Chondrocyte (in vitro differentiated cells): ENCODE measurements around the gene SLC2A11. TPM values are rescaled to one million over a fixed set of nuclear protein-coding genes. Genes with fewer than 3 reads are reported as not detected.
A peak's percentile ranks its signal among the peaks of the same experiment; 100 is the strongest.

Experiments used
- DNase-seq: peaks from one replicate; pipeline ENCODE4 v3.0.0; 2021; ENCODE audit warnings: mixed read lengths, low spot score
- H3K27ac Mint-ChIP-seq: one replicate; pipeline ENCODE4 v1.8.0; 2021; ENCODE audit warnings: mild to moderate bottlenecking, moderate library complexity, mixed read lengths; ENCODE audit not compliant: unreplicated experiment
- H3K27me3 Mint-ChIP-seq: 2 replicates; pipeline ENCODE4 v1.8.0; 2021; ENCODE audit warnings: low read depth, mixed read lengths
- H3K36me3 Mint-ChIP-seq: 2 replicates; pipeline ENCODE4 v1.8.0; 2021; ENCODE audit warnings: low read depth, mixed read lengths
- H3K4me1 Mint-ChIP-seq: 2 replicates; pipeline ENCODE4 v1.8.0; 2021; ENCODE audit warnings: low read depth, mild to moderate bottlenecking, mixed read lengths
- H3K4me3 Mint-ChIP-seq: one replicate; pipeline ENCODE4 v1.8.0; 2021; ENCODE audit warnings: mild to moderate bottlenecking, moderate library complexity, mixed read lengths; ENCODE audit not compliant: unreplicated experiment
- H3K9me3 Mint-ChIP-seq: 2 replicates; pipeline ENCODE4 v1.8.0; 2021; ENCODE audit warnings: low read depth, mixed read lengths
- CTCF ChIP-seq: fragments of 200-600 bp; sonication (generic); IDR thresholded peaks from 2 replicates; pipeline ENCODE4 v1.5.0; 2021; ENCODE audit warnings: antibody characterized with exemption, mild to moderate bottlenecking, moderate library complexity
- total RNA-seq: library from RNA; stranded (reverse); gene quantifications from 3 replicates; pipeline ENCODE4 v1.2.1, GENCODE V29; 2021

SLC2A11 gene
- total RNA-seq, 1 donor from 2014 or later: 14.8 TPM

- peak; percentile 57 for DNase-seq
- H3K36me3 Mint-ChIP-seq: peaks cover 37% of the 10 kb centered on the region
- H3K4me3 Mint-ChIP-seq: no peak overlapping the region
- H3K4me1 Mint-ChIP-seq: peaks cover 12% of the 10 kb centered on the region
- no peak for TF ChIP-seq CTCF
- no peak overlapping the region for H3K27ac Mint-ChIP-seq
- no peaks in the 10 kb centered on the region for H3K27me3 Mint-ChIP-seq
- H3K9me3 Mint-ChIP-seq: no peaks in the 10 kb centered on the region
These were observed 40.5 kb upstream of the SLC2A11 start for GRCh38 chr22:23817146-23817545.

- H3K27ac Mint-ChIP-seq: no peak overlapping the region
- H3K4me3 Mint-ChIP-seq: no peak overlapping the region
- DNase-seq: no peak
- H3K27me3 Mint-ChIP-seq: no peaks in the 10 kb centered on the region
- peaks cover 26% of the 10 kb centered on the region for H3K4me1 Mint-ChIP-seq
- H3K36me3 Mint-ChIP-seq: peaks cover 40% of the 10 kb centered on the region
- TF ChIP-seq CTCF: no peak
- no peaks in the 10 kb centered on the region for H3K9me3 Mint-ChIP-seq
These were observed 39.1 kb upstream of the SLC2A11 start for GRCh38 chr22:23818541-23818940.

GRCh38 chr22:23820748-23821211, 36.9 kb upstream of the SLC2A11 start:
- no peak overlapping the region for H3K4me3 Mint-ChIP-seq
- H3K27me3 Mint-ChIP-seq: no peaks in the 10 kb centered on the region
- H3K4me1 Mint-ChIP-seq: peaks cover 38% of the 10 kb centered on the region
- TF ChIP-seq CTCF: no peak
- H3K9me3 Mint-ChIP-seq: no peaks in the 10 kb centered on the region
- peak; percentile 48 for DNase-seq
- peaks cover 47% of the 10 kb centered on the region for H3K36me3 Mint-ChIP-seq
- H3K27ac Mint-ChIP-seq: peak overlapping the region; percentile 5

- no peak for TF ChIP-seq CTCF
These were observed 35.5 kb upstream of the SLC2A11 start for GRCh38 chr22:23822101-23822671.

GRCh38 chr22:23823331-23823791, 34.3 kb upstream of the SLC2A11 start:
- DNase-seq: peak; percentile 58
- Mint-ChIP-seq H3K4me1 (peaks cover 53% of the 10 kb centered on the region), H3K27ac (peak overlapping the region; percentile 92), H3K9me3 (no peaks in the 10 kb centered on the region), H3K4me3 (no peak overlapping the region), H3K36me3 (peaks cover 43% of the 10 kb centered on the region), H3K27me3 (no peaks in the 10 kb centered on the region)
- no peak for TF ChIP-seq CTCF

More at GRCh38 chr22:23822101-23822671, 35.5 kb upstream of the SLC2A11 start:
- H3K9me3 Mint-ChIP-seq: no peaks in the 10 kb centered on the region
- no peaks in the 10 kb centered on the region for H3K27me3 Mint-ChIP-seq
- peaks cover 49% of the 10 kb centered on the region for H3K4me1 Mint-ChIP-seq
- H3K36me3 Mint-ChIP-seq: peaks cover 45% of the 10 kb centered on the region
- peak; percentile 60 for DNase-seq
- no peak overlapping the region for H3K4me3 Mint-ChIP-seq
- peak overlapping the region; percentile 92 for H3K27ac Mint-ChIP-seq
